OCI-LY1 (cell line): ENCODE results near the gene SLC23A2.

Source experiments
- H2AFZ ChIP-seq: fragments of 200-600 bp; sonication (generic), shearing (Covaris generic); 2 replicates; pipeline ENCODE4 v1.6.0; 2014; ENCODE audit warnings: antibody characterized with exemption, mild to moderate bottlenecking, low read length
- H3F3A ChIP-seq: fragments of 200-600 bp; sonication (generic), shearing (Covaris generic); 2 replicates; pipeline ENCODE4 v1.6.0; 2014; ENCODE audit warnings: mild to moderate bottlenecking, antibody characterized with exemption, low read length, moderate library complexity; ENCODE audit not compliant: insufficient read depth
- H3K27ac ChIP-seq: fragments of 200-600 bp; sonication (generic); 2 replicates; pipeline ENCODE4 v1.5.1; 2014; ENCODE audit warnings: low read length, mixed run types, mild to moderate bottlenecking, low read depth; ENCODE audit not compliant: poor library complexity, severe bottlenecking
- H3K27me3 ChIP-seq: fragments of 200-600 bp; sonication (generic); 2 replicates; pipeline ENCODE4 v1.6.0; 2014; ENCODE audit warnings: antibody characterized with exemption, mild to moderate bottlenecking, low read length, moderate library complexity; ENCODE audit not compliant: insufficient read depth
- H3K36me3 ChIP-seq: fragments of 200-600 bp; sonication (generic); 2 replicates; pipeline ENCODE4 v1.6.1; 2014; ENCODE audit warnings: mild to moderate bottlenecking, antibody characterized with exemption, low read length, moderate library complexity, mixed read lengths; ENCODE audit not compliant: insufficient read depth
- H3K4me1 ChIP-seq: fragments of 200-600 bp; sonication (generic); 2 replicates; pipeline ENCODE4 v1.5.1; 2014; ENCODE audit warnings: mild to moderate bottlenecking, low read length, moderate library complexity; ENCODE audit not compliant: insufficient read depth, severe bottlenecking
- H3K4me2 ChIP-seq: fragments of 200-600 bp; sonication (generic), shearing (Covaris generic); 2 replicates; pipeline ENCODE4 v1.6.1; 2014; ENCODE audit warnings: low read length
- H3K4me3 ChIP-seq: fragments of 200-600 bp; sonication (generic); 2 replicates; pipeline ENCODE4 v1.5.1; 2014; ENCODE audit warnings: low read length, low read depth, mild to moderate bottlenecking, mixed read lengths; ENCODE audit not compliant: poor library complexity, severe bottlenecking
- H3K79me2 ChIP-seq: fragments of 200-600 bp; shearing (Covaris generic); 2 replicates; pipeline ENCODE4 v1.6.1; 2016; ENCODE audit warnings: mixed run types, low read length, mixed read lengths; ENCODE audit not compliant: insufficient read depth
- H3K9ac ChIP-seq: fragments of 200-600 bp; sonication (generic), shearing (Covaris generic); 2 replicates; pipeline ENCODE4 v1.6.1; 2014; ENCODE audit warnings: mild to moderate bottlenecking, low read length, mixed read lengths
- H3K9me2 ChIP-seq: fragments of 200-600 bp; sonication (generic), shearing (Covaris generic); 2 replicates; pipeline ENCODE4 v1.6.1; 2014; ENCODE audit warnings: low read depth, mild to moderate bottlenecking, low read length, mixed read lengths
- H3K9me3 ChIP-seq: fragments of 200-600 bp; shearing (Covaris generic); 2 replicates; pipeline ENCODE4 v1.6.1; 2014; ENCODE audit warnings: low read length, mixed read lengths
- H4K20me1 ChIP-seq: fragments of 200-600 bp; sonication (generic), shearing (Covaris generic); 2 replicates; pipeline ENCODE4 v1.6.0; 2016; ENCODE audit warnings: mild to moderate bottlenecking, low read length; ENCODE audit not compliant: insufficient read depth
- EZH2 ChIP-seq: fragments of 200-600 bp; sonication (generic), shearing (Covaris generic); IDR thresholded peaks from 2 replicates; pipeline ENCODE4 v1.8.0; 2017; ENCODE audit warnings: borderline replicate concordance, mixed run types, mild to moderate bottlenecking, antibody characterized with exemption, low read length, moderate library complexity, mixed read lengths
- TF ChIP-seq, protein P1 (sequence below): fragments of 200-600 bp; sonication (generic), shearing (Covaris generic); IDR thresholded peaks from 2 replicates; pipeline ENCODE4 v1.5.1; 2017; ENCODE audit warnings: mild to moderate bottlenecking, antibody characterized with exemption, low read length, moderate library complexity, mixed read lengths

Gene SLC23A2

DNA sequence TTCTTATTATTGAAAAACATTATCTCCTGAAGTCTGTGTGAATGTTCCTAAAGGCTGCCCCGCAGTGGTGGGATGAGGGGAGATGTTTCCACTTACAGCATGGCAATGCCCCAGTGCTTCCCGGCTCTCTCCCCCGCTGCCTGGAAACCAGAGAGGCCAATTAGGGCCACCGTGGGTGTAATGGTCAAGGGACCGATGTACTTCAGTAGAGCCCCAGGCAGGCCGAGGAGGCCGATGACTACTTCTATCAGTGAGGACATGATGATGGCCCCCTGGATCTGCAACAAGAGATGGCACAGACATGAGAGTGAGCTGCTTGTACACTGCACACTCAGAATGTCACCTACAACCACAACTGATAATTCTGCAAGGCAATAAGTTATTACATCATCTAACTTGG lies 117.8 kb downstream of the SLC23A2 start:
- Histone ChIP-seq H3K9me2 (no peaks in the 10 kb centered on the region), H3K4me3 (no peak overlapping the region), H3K79me2 (no peaks in the 10 kb centered on the region), H3K4me2 (no peak overlapping the region), H3K36me3 (peaks cover 94% of the 10 kb centered on the region), H3K27me3 (no peaks in the 10 kb centered on the region), H3K27ac (no peak overlapping the region), H3K9ac (no peak overlapping the region), H3K4me1 (no peaks in the 10 kb centered on the region), H3K9me3 (no peaks in the 10 kb centered on the region), H4K20me1 (no peaks in the 10 kb centered on the region), H3F3A (no peaks in the 10 kb centered on the region), H2AFZ (no peak overlapping the region)
- TF ChIP-seq EZH2 = no peak
- TF ChIP-seq, protein P1, sequence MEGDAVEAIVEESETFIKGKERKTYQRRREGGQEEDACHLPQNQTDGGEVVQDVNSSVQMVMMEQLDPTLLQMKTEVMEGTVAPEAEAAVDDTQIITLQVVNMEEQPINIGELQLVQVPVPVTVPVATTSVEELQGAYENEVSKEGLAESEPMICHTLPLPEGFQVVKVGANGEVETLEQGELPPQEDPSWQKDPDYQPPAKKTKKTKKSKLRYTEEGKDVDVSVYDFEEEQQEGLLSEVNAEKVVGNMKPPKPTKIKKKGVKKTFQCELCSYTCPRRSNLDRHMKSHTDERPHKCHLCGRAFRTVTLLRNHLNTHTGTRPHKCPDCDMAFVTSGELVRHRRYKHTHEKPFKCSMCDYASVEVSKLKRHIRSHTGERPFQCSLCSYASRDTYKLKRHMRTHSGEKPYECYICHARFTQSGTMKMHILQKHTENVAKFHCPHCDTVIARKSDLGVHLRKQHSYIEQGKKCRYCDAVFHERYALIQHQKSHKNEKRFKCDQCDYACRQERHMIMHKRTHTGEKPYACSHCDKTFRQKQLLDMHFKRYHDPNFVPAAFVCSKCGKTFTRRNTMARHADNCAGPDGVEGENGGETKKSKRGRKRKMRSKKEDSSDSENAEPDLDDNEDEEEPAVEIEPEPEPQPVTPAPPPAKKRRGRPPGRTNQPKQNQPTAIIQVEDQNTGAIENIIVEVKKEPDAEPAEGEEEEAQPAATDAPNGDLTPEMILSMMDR = no peak

DNA sequence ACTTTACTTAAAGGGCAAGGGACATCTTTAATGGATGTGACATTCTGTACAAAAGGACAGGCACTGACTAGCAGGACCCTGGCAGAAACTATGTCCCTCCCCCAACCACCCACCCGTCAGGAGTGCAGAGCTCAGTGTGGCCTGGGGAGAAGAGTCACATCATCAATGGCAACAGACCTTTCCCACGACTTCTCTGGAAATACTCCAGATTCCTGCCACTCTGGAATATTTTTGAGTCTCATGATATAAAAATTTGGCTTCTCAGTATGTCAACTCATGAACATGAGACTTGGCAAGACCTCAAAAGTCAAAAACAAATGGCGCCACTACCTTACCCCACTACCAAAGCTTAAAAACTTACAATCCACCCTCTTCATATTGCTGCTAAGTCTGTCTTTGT lies 118.3 kb downstream of the SLC23A2 start:
- Histone ChIP-seq H2AFZ (no peak overlapping the region), H3K79me2 (no peaks in the 10 kb centered on the region), H3K9me2 (no peaks in the 10 kb centered on the region), H3K9me3 (no peaks in the 10 kb centered on the region), H4K20me1 (no peaks in the 10 kb centered on the region), H3K36me3 (peaks cover 94% of the 10 kb centered on the region), H3K27ac (no peak overlapping the region), H3K4me2 (no peak overlapping the region), H3K4me1 (no peaks in the 10 kb centered on the region), H3K9ac (no peak overlapping the region), H3F3A (no peaks in the 10 kb centered on the region), H3K4me3 (no peak overlapping the region), H3K27me3 (no peaks in the 10 kb centered on the region)
- TF ChIP-seq, protein P1 = no peak
- TF ChIP-seq EZH2 = no peak

DNA sequence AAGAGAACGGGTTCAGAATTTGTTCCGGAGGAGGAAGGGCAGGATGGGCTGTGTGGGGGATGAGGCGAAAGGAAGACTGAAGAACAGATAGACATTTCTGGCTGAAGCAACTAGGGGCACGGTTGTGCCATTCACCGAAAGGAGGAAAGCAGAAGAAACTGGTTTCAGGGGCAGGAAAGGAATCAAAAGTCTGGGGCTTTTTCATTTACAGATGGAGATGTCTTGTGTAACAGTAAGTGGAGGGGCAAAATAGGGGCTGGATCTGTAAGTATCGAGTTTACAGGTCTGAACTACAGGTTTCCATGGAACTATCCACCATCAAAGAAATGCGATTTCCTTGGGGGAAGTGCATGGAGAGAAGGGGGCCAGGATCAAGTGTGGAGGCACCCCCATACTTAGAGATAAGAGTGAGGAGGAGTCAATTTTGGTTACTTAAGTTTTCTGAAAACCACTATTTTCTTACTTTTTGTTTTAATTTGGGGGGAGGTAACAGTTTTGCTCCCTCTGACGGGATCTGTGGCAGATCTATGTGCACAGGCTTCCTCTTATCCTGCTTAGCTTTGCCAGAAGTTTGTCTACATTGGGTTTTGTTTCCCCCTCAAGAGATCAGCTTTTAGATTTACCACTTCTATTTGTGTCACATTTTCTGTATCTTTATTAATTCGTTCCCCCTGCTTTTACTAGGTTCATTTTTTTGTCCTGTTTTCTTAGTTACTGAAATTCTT lies 120.1 kb downstream of the SLC23A2 start:
- peaks cover 88% of the 10 kb centered on the region for H3K36me3 ChIP-seq
- H4K20me1 ChIP-seq = no peaks in the 10 kb centered on the region
- no peak overlapping the region for H3K4me2 ChIP-seq
- H3K79me2 ChIP-seq = no peaks in the 10 kb centered on the region
- no peak overlapping the region for H3K27ac ChIP-seq
- H3K9me3 ChIP-seq = no peaks in the 10 kb centered on the region
- no peaks in the 10 kb centered on the region; the same call in 1 of the 2 replicates for H3F3A ChIP-seq
- H3K9ac ChIP-seq = no peak overlapping the region
- no peak overlapping the region for H2AFZ ChIP-seq
- H3K4me3 ChIP-seq = no peak overlapping the region
- TF ChIP-seq EZH2 = no peak
- TF ChIP-seq, protein P1 = no peak
- H3K4me1 ChIP-seq = peaks cover 7% of the 10 kb centered on the region
- H3K9me2 ChIP-seq = no peaks in the 10 kb centered on the region
- no peaks in the 10 kb centered on the region for H3K27me3 ChIP-seq
